Colon (tissue), 2 donors: ENCODE data around the gene B3GLCT.
"Not testable (repeated sequence)": the region's sequence is repeated elsewhere in the genome, so short reads cannot be mapped to it uniquely, and the experiment has no call there.

ENCODE experiments used
- FAIRE-seq: peaks from 2 replicates; lab custom pipeline; 2012; peaks lifted over from hg19 to GRCh38; lab: Jason Lieb, UNC
- donor health status: control.
- donor health status: control.

The B3GLCT gene

DNA sequence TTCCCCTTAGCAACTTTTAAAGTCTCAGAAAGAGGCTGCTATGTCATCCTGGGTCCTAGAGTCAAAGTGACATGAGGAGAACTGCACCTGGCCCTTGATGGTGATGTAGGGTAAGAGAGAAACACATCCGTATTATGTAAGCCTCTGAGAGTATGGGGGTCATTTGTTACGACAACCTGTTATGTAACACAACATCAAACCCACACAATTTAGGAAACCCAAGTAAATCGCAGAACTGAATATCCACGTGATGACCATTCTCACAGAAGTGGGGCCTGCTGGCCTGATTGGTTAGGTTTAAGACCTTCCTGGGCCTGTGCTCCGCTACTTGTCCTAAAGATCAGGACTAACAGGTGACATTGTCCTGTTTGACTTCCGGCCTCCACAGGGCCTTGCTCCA, 15.3 kb upstream of the B3GLCT start:
- no peak for FAIRE-seq

- FAIRE-seq = no peak
Measured at GRCh38 chr13:31184981-31185645, 14.7 kb upstream of the B3GLCT start.

GRCh38 chr13:31191748-31192147, 8.0 kb upstream of the B3GLCT start:
- no peak for FAIRE-seq

GRCh38 chr13:31192306-31192705, 7.5 kb upstream of the B3GLCT start:
- no peak for FAIRE-seq

DNA sequence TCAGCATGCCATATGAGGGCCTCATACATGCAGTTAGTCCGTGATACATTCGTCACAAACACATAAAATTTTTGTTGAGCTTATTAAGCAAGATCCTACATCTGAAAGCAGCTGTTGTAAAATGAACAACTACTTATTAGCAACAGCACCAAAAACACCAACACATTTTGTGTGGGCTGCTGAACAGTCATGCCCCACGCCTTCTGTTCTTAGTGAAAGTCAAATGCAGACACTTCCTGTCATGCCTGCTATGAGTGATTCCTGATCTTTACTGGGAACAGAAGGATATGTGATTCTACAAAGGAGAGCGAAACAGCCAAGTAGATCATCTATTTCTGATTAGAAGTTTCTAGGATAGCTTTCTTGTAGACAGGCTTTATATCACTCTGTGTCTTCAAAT, 4.2 kb upstream of the B3GLCT start:
- no peak for FAIRE-seq

DNA sequence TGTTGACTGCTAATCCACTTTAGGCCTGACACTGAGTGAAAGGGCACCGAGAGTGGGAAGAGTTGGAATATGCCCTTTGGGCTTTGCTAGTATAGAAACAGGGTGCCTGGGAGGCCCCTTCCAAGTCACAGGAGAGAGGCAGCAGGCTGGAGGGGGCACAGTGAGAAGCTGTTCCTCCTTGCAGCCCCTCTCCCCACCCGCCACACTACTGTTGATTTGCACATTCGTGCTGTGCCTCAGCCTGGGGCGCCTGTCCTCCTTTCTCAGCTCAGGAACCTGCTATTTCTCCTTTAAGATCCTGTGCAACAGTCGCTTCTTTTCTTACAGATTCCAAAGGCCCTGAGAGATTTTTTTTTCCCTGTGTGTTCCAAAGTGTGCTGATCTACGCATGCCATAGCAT, 2.8 kb upstream of the B3GLCT start:
- no peak for FAIRE-seq

DNA sequence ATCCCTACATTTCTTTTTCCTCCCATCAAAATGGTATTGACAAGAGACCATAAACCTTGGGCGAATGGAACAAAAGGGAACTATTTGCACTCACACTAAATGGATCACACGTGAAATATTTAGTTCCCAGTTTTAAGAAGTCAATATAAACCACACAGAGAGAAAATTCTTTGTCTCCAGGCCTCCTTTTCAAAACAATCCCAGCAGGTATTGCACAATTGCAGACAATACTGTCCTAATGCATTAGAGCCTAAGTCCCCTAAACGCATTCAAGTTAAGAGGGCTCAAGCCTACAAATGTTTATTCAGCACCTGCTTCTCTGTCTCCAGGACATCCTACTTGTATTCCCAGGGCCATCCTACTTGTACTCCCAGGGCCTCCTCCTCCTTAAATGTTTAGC, 1.3 kb upstream of the B3GLCT start:
- FAIRE-seq = no peak

DNA sequence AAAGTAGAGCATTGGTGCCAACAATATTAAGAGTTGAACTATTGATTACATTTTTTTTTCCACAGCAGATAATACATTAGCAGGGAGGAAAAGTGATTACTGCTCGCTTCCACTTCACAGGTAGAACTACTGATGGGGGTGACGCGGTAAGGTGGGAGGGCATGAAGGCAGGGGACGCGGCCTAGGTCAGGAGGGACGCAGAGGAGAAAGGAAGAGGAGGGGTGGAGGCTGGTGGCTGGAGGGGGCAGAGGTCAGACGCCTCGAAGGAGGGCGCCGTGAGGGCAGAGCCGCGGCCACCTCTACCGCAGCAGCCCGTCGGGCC, 287 bp upstream of the B3GLCT start:
- FAIRE-seq = no peak

DNA sequence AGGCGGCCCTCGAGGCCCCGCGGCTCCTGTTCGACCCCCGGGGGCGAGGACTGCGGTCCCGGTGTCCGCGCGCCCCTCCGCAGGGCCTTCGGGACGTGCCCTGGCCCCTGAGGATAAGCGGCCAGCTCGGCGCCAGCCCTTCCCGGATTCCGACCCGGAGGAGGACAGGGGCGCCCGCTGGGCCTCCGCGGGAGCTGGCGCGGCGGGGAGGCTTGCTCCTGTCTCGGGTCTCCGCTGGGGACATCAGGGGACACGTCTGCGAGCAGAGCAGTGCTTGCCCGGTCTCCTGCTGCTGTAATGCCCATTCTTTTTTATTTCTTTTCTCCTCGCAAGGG, 829 bp downstream of the B3GLCT start:
- no peak for FAIRE-seq

GRCh38 chr13:31201341-31202031, 1.7 kb downstream of the B3GLCT start:
- no peak for FAIRE-seq

GRCh38 chr13:31204592-31204991, 4.8 kb downstream of the B3GLCT start:
- no peak for FAIRE-seq

DNA sequence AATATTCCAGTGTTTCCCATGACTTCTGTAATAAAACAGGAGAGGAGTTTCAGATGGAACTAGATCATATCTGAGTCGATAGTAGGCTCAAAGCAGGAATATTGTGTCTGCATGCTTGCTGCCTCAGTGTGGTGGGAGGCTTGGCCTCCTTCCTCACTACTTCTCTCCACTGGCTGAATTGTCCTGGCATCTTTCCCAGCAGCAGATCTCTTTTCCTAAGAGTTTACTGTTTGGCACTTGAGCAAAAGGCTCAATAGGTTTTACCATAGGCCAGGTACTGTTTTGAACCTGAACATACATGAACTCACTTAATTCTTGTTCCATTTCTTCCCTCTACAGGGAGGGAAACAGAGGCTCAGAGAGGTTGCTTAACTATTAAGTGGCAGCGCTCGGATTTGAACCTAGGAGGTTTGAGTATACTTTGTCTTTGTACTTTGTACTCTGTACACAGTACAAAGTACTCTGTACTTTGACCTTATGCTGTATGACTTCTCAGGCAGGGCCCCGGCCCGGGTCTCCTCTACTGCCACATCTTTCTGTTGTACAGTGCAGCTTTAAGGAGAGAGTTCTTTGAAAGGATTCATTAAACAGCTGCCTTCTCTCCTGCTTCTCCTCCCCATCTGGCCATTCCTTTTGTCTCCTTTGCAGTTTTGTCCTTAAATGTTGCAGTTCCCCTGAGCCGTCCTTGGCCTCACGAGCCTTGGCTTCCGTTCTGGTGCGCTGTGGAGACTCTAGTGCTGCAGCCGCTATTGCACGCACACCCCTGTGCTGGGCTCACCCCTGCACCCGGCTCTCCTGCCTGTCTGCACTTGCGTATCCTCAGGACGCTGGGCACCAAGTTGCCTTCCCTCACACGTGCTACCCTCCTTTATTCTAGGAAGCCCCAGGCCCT, 8.1 kb downstream of the B3GLCT start:
- no peak for FAIRE-seq

DNA sequence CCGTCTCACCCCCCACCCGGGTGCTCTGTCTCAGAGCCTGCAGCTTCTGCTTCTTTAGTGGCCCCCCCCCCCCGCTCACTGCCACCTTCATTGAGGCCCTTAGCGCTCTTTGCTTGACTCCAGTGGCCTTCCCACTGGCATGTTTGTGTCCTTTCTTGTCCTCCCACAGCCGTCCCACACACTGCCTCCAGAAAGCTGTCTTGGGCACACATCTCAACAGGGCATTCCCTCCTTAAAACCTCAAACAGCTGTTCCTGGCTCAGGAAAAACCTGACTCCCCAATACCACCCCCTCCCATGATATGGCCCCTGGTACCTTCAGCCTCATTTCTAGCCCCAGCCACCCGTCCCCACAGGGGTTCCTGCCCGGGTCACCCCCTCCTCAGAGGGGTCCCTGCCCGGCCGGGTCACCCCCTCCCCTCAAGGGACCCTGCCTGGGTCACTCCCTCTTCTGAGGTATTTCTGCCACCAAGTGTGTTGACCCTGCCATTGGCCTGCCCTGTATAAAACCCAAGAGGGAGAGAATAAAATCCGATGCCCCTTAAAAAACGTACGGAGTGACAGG, 8.9 kb downstream of the B3GLCT start:
- FAIRE-seq = no peak

DNA sequence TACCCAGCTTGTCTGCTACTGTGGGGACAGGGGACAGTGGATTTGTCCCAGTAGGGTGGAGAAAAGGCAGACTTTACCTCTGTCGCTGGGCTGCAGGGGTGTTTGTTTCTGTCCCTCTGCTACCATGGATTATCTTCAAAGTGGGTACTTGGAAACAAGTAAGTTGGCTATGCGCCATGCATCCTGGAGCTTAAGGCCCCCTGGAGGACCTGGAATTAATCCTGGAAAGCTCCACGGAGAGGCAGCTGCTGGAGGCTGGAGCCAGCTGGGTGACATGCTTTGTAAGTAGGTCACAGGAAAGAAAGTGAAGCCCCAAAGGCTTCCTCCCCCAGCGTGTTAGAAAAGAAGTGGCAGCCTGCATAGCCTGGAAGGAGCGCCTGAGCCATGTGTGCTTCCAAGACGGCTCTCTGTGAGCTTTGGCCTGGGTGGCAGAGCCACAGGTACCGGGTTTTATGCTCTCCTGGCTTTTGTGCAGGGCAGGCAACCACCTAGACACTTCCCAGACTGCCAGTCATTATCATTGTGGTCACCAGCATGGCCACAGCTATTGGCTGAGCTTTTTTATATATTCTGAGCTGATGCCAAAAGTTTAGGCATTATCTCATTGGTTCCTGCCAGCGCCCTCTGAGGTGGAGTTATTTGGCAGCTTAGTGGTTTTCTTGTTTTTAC, 9.5 kb downstream of the B3GLCT start:
- FAIRE-seq = no peak

GRCh38 chr13:31209841-31210210, 10.1 kb downstream of the B3GLCT start:
- FAIRE-seq = no peak

DNA sequence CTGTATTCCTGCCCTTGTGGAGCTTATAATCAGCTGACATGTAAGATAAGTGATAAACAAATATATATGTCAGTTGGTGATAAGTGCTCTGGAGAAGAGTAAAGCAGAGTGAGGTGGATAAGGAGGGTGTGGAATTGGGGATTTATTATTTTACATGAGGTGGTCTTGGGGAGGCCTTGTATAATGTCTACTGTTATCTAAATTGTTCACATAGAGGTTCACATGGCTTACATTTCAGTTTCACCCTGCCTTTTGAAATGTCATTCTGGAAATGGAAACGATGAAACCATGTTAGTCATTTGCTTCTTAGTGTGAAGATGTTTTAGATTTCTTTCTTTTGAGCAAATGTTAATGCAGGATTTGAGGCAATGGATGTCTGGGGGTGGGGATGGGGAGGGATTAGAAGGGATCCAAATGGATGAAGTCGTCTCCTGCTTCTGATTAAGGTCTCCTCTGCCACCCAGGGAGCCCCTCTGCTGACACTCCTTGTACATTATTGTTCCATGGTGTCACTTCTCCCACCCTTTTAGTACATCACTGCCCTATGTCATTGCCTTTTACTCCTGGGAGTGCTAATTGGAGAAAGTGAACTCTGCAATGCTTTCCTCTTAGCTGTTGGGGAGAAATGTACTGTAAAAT, 14.0 kb downstream of the B3GLCT start:
- FAIRE-seq = no peak

GRCh38 chr13:31214435-31214834, 14.7 kb downstream of the B3GLCT start:
- no peak for FAIRE-seq

DNA sequence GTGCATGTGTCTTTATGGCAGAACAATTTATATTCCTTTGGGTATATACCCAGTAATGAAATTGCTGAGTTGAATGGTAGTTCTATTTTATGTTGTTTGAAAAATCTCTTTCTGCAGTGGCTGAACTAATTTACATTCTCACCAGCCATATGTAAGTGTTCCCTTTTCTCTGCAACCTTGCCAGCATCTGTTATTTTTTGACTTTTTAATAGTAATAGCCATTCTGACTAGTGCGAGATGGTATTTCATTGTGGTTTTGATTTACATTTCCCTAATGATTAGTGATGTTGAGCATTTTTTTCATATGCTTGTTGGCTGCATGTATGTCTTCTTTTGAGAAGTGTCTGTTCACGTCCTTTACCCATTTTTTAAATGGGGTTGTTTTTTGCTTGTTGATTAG, 17.1 kb downstream of the B3GLCT start:
- FAIRE-seq = not testable (repeated sequence)

GRCh38 chr13:31219909-31220598, 20.3 kb downstream of the B3GLCT start:
- no peak for FAIRE-seq

DNA sequence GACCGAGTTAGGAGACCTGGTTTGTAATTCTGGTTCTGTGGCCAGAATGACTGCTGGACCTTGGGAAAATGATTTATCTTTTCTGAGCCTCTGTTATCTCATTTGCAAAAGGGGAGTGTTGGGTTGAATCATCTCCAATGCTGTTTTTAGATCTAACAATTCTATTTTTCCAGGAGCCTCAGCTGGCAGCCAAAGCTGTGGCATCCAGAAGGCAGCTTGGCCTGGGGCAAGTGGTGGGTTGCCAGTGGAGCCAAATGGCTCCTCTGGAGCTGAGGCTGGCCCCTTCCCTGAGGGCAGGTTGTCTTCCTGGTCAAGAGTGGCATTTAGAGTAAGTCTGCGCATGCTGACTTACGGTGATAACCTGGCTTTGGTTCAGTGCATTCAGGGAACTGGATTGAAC, 21.3 kb downstream of the B3GLCT start:
- FAIRE-seq = no peak

GRCh38 chr13:31223215-31223614, 23.4 kb downstream of the B3GLCT start:
- no peak for FAIRE-seq
